DOHH2 (cell line): ENCODE data around the gene NANP.

Experiments used
- EZH2phosphoT487 ChIP-seq: fragments of 200-600 bp; sonication (generic); IDR thresholded peaks from 2 replicates; pipeline ENCODE4 v1.6.1; 2017; ENCODE audit warnings: borderline replicate concordance, mild to moderate bottlenecking, antibody characterized with exemption, low read length, moderate library complexity, mixed read lengths
- TF ChIP-seq, protein P1 (sequence below): fragments of 200-600 bp; sonication (generic); IDR thresholded peaks from one replicate; pipeline ENCODE4 v1.5.1; 2014; ENCODE audit warnings: antibody characterized with exemption, mild to moderate bottlenecking, low read depth, low read length; ENCODE audit not compliant: poor library complexity, severe bottlenecking

DNA sequence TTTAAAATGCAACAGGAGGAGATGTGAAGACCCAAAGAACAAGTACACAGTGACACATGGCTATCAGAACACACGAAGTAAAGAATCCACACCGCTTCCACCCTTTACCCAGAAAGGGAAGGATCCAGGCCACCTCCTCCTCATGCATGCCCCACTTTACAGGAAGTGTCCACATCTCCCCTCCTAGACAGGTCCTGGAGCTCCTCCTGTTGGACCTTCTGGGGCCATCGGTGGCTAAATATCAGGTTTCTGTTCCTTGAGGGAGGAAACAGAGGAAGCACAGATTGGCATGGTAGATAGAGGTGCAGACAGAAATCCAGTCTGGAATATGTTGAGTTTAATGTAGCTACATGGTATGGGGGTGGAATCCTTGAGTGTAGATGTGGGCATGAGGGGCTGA is 49.4 kb downstream of the NANP start:
- TF ChIP-seq, protein P1, sequence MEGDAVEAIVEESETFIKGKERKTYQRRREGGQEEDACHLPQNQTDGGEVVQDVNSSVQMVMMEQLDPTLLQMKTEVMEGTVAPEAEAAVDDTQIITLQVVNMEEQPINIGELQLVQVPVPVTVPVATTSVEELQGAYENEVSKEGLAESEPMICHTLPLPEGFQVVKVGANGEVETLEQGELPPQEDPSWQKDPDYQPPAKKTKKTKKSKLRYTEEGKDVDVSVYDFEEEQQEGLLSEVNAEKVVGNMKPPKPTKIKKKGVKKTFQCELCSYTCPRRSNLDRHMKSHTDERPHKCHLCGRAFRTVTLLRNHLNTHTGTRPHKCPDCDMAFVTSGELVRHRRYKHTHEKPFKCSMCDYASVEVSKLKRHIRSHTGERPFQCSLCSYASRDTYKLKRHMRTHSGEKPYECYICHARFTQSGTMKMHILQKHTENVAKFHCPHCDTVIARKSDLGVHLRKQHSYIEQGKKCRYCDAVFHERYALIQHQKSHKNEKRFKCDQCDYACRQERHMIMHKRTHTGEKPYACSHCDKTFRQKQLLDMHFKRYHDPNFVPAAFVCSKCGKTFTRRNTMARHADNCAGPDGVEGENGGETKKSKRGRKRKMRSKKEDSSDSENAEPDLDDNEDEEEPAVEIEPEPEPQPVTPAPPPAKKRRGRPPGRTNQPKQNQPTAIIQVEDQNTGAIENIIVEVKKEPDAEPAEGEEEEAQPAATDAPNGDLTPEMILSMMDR = no peak
- TF ChIP-seq EZH2phosphoT487 = no peak
